ENCODE data around the gene GPATCH8. TPM values are rescaled to one million over a fixed set of nuclear protein-coding genes. Genes with fewer than 3 reads are reported as not detected.

The GPATCH8 gene
- total RNA-seq, 4 donors from 2014 or later = 52.7 to 106 (median 57.7) TPM

DNA sequence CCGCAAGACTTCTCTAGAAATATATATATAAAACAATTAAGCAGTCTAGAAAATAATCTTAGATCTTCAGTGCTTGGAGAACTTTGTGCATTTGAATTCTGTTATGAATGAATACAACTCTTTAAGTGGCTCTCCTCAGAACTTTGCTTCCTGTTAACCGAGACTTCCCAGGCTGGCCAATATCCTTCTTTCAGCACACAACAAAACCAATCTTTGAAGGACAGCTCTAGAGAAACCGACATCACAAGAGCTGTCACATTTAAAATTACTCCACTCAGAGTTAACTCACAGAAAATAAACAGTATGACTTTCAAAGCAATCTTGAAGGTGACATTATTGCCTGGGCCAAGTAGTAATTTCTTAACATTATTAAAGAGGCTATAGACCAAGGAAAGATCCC is 64.0 kb downstream of the GPATCH8 start:
- 52 to 53% methylated on average over 3 of the region's 3 CpGs for WGBS, 2 donors
- intact Hi-C loops (cut with DNase I) = no loop called here
- Histone ChIP-seq H3K4me1 (peaks cover 7 to 22% of the 10 kb centered on the region in 2 donors), H3K36me3 (peaks cover 7 to 10% of the 10 kb centered on the region in 2 donors), H3K27me3 (no peaks in the 10 kb centered on the region), H3K4me3 (replicated peaks in 1 of 3) (no peak overlapping the region), H3K9me3 (no peaks in the 10 kb centered on the region), H3K27ac (no peak overlapping the region)
- no peak for TF ChIP-seq POLR2A (IDR thresholded peaks at IDR 0.05)
- TF ChIP-seq, protein P1, sequence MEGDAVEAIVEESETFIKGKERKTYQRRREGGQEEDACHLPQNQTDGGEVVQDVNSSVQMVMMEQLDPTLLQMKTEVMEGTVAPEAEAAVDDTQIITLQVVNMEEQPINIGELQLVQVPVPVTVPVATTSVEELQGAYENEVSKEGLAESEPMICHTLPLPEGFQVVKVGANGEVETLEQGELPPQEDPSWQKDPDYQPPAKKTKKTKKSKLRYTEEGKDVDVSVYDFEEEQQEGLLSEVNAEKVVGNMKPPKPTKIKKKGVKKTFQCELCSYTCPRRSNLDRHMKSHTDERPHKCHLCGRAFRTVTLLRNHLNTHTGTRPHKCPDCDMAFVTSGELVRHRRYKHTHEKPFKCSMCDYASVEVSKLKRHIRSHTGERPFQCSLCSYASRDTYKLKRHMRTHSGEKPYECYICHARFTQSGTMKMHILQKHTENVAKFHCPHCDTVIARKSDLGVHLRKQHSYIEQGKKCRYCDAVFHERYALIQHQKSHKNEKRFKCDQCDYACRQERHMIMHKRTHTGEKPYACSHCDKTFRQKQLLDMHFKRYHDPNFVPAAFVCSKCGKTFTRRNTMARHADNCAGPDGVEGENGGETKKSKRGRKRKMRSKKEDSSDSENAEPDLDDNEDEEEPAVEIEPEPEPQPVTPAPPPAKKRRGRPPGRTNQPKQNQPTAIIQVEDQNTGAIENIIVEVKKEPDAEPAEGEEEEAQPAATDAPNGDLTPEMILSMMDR (IDR thresholded peaks at IDR 0.05) = no peak
- no peak for DNase-seq

DNA sequence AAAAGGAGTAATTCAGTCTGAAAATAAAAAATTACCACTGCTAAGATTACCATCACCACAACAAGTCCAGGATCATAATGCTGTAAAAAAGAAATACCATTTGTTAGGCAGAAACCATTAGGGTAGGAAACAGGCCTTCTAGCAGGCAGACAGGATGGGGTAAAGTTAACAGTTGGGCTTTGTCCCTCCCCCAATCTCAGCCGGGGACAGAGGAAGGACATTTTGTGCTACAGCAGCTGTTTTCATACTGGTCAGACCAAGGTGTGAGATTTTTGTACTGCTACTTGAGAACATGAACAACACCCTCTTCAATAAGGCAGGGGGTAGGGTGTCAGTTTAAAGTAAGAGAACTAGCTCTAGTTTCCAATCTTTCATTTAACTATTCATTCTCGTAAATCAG is 64.6 kb downstream of the GPATCH8 start:
- peak; percentile 61 to 62 for DNase-seq
- no peak overlapping the region for H3K4me3 ChIP-seq (replicated peaks in 1 of 3)
- peaks cover 12 to 14% of the 10 kb centered on the region in 2 donors for H3K36me3 ChIP-seq
- H3K27ac ChIP-seq = no peak overlapping the region
- intact Hi-C loops (cut with DNase I) = no loop called here
- no peaks in the 10 kb centered on the region for H3K27me3 ChIP-seq
- 38 to 48% methylated on average over 2 of the region's 2 CpGs for WGBS, 2 donors
- no peaks in the 10 kb centered on the region for H3K9me3 ChIP-seq
- TF ChIP-seq, protein P1 (IDR thresholded peaks at IDR 0.05) = no peak
- TF ChIP-seq POLR2A (IDR thresholded peaks at IDR 0.05) = no peak
- peaks cover 7 to 22% of the 10 kb centered on the region in 2 donors for H3K4me1 ChIP-seq

DNA sequence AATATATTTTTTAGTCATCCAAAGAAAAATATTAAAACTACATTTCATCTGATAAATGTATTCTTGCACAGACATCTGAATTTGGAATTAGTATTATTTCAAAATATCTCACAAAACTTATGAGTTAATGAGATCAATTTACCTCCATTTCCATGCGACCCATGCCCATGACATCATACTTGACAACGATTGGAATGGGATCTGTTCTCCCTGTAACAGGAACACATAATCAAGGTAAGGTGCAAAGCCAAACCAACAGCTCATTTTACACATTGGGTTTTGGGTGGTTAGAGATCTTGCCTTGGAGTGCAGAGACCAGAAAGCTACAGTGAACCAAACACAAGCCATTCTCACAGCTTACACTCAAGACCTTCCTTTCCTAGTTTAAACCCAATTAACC is 66.9 kb downstream of the GPATCH8 start:
- no peaks in the 10 kb centered on the region for H3K9me3 ChIP-seq
- TF ChIP-seq, protein P1 (IDR thresholded peaks at IDR 0.05) = no peak
- TF ChIP-seq POLR2A (IDR thresholded peaks at IDR 0.05) = no peak
- H3K27me3 ChIP-seq = no peaks in the 10 kb centered on the region
- intact Hi-C loops (cut with DNase I) = no loop called here
- no peak overlapping the region for H3K27ac ChIP-seq
- peaks cover 7 to 14% of the 10 kb centered on the region in 2 donors for H3K4me1 ChIP-seq
- DNase-seq = no peak
- H3K4me3 ChIP-seq (replicated peaks in 1 of 3) = no peak overlapping the region
- H3K36me3 ChIP-seq = peaks cover 12 to 18% of the 10 kb centered on the region in 2 donors
- 85 to 87% methylated on average over 2 of the region's 2 CpGs for WGBS, 2 donors

DNA sequence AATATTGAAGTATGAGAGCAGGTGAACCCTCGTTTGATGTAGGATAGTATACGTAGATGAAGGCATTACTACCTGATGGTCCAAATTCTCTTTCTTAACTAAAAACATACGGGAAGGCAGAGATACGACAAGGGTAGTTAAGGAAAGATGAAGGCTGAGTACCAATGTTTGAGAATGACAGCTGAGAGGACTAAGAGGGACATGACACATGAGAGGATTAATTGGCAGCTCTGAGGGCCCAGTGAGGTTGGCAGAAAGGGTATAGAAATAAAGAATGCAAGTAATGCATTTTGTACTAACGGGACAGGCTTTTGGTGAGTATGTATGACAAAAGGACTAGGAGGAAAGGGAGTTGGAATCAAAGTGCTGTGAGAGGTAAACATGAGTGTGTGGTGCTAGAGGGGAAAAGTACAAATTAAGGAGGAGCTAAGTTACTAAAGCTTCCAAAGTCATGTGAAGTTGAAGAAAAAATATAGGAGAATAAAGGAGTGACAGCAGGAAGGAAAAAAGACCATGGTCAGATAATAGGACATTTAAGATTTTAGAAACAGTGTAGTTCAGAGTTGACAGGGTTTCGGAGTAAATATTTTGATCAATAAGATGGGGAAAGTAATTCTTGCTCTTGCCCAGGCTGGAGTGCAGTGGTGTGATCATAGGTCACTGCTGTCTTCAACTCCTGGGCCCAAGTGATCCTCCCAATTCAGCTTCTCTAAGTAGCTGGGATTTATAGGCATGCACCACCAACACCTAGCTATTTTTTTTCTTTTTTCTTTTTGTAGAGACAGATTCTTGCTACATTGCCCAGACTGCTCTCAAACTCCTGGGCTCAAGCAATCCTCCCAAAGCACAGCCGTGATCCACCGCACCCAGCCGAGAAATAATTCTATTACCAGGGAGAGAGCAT is 70.7 kb downstream of the GPATCH8 start:
- intact Hi-C loops (cut with DNase I) = no loop called here
- Histone ChIP-seq H3K9me3 (no peaks in the 10 kb centered on the region), H3K4me3 (replicated peaks in 1 of 3) (no peak overlapping the region), H3K27me3 (no peaks in the 10 kb centered on the region), H3K4me1 (no peaks in the 10 kb centered on the region), H3K36me3 (peaks cover 12 to 18% of the 10 kb centered on the region in 2 donors), H3K27ac (no peak overlapping the region)
- 93 to 94% methylated on average over 9 of the region's 9 CpGs for WGBS, 2 donors
- DNase-seq = no peak
- no peak for TF ChIP-seq POLR2A (IDR thresholded peaks at IDR 0.05)
- TF ChIP-seq, protein P1 (IDR thresholded peaks at IDR 0.05) = no peak

DNA sequence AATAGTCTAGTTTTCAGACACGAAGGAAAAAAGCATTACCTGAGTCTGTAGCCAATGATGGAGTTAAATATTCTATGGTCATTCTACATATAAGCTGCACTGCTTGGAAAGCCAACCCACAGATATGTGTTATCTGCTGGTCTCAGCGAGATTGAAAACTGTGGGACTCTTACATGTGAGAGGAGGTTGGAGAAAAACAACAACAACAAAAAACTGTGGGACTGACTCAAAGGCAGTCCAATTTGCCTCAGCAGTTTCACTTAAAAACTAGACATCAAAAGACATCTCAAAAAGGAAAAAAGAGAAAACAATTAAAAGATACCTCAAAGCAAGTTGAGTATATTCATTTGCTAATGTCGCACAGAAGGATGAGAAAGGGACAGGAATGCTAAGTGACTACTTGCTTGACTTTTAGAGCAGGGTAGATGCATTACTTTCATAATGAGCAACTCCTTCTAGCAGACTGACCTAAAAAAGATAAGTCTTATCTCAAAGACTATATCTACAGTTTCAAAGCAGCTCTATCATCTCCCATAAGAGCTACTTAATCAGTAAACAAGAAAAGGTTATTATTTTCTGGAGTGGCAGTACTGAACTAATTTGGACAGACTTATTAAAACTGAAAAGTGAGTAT is 78.3 kb downstream of the GPATCH8 start:
- H3K4me3 ChIP-seq (replicated peaks in 1 of 3) = no peak overlapping the region
- intact Hi-C loops (cut with DNase I) = no loop called here
- WGBS, 2 donors = 92 to 95% methylated on average over 3 of the region's 3 CpGs
- H3K9me3 ChIP-seq = no peaks in the 10 kb centered on the region
- no peaks in the 10 kb centered on the region for H3K27me3 ChIP-seq
- no peaks in the 10 kb centered on the region for H3K4me1 ChIP-seq
- H3K27ac ChIP-seq = no peak overlapping the region
- TF ChIP-seq POLR2A (IDR thresholded peaks at IDR 0.05) = no peak
- TF ChIP-seq, protein P1 (IDR thresholded peaks at IDR 0.05) = no peak
- DNase-seq = no peak
- peaks cover 0 to 12% of the 10 kb centered on the region in 2 donors for H3K36me3 ChIP-seq
